Esophagus muscularis mucosa (tissue), 4 donors: ENCODE data around the gene EME1. TPM values are rescaled to one million over a fixed set of nuclear protein-coding genes. Genes with fewer than 3 reads are reported as not detected.

ENCODE experiments used
- DNase-seq: peaks from one replicate; pipeline ENCODE4 v3.0.0-alpha.2; 2017; ENCODE audit errors: extremely low spot score
- H3K27ac ChIP-seq, 4 donors: fragments of 200-600 bp; sonication (generic); replicated peaks in 1 of 4; 1 replicate in 3 of 4; 2 replicates in 1 of 4; pipeline ENCODE4 v1.5.1; 2016 to 2019; ENCODE audit warnings: mild to moderate bottlenecking in 1 of 4
- H3K27me3 ChIP-seq, 4 donors: fragments of 200-600 bp; sonication (generic); one replicate each; pipeline versions ENCODE4 v1.5.1 to v1.6.0; 2016 to 2019
- H3K36me3 ChIP-seq, 4 donors: fragments of 200-600 bp; sonication (generic); one replicate each; pipeline ENCODE4 v1.5.1; 2016 to 2019
- H3K4me1 ChIP-seq, 4 donors: fragments of 200-600 bp; sonication (generic); one replicate each; pipeline ENCODE4 v1.5.1; 2016 to 2019
- H3K4me3 ChIP-seq, 4 donors: fragments of 200-600 bp; sonication (generic); 1 replicate in 2 of 4; 2 replicates in 2 of 4; pipeline ENCODE4 v1.5.1; 2016 to 2019; ENCODE audit warnings: mild to moderate bottlenecking in 4 of 4, moderate library complexity in 1 of 4
- H3K9me3 ChIP-seq, 4 donors: fragments of 200-600 bp; sonication (generic); 1 replicate in 3 of 4; 2 replicates in 1 of 4; pipeline ENCODE4 v1.5.1; 2016 to 2019
- CTCF ChIP-seq, 3 experiments: fragments of 200-600 bp in 2 of 3; fragments of 450-650 bp in 1 of 3; sonication (generic) in 2 of 3; IDR thresholded peaks; one replicate each; pipeline ENCODE4 v1.5.1; 2017 to 2019; ENCODE audit warnings: antibody characterized with exemption in 3 of 3, mild to moderate bottlenecking in 2 of 3, moderate library complexity in 1 of 3
- EP300 ChIP-seq: sonication (generic); formaldehyde crosslinking; IDR thresholded peaks from one replicate; pipeline ENCODE4 v1.6.1; 2017; ENCODE audit warnings: antibody characterized with exemption
- POLR2A ChIP-seq: fragments of 450-650 bp; IDR thresholded peaks from one replicate; pipeline ENCODE4 v1.6.1; 2017; ENCODE audit warnings: antibody characterized with exemption, moderate library complexity, mild to moderate bottlenecking, low read depth
- POLR2AphosphoS5 ChIP-seq, 2 donors: sonication (generic); formaldehyde crosslinking; IDR thresholded peaks; one replicate each; pipeline ENCODE4 v1.6.1; 2017; ENCODE audit warnings: antibody characterized with exemption in 2 of 2
- WGBS: methylation state at CpG from one replicate; pipeline ENCODE4 v1.1.5; 2018; 5-methylcytosine and 5-hydroxymethylcytosine counted together
- intact Hi-C: fragments of 100-400 bp; cut with DNase I; formaldehyde crosslinking; loops from one replicate; pipeline ENCODE4 v1.15.1; 2023
- total RNA-seq, 4 donors: library from RNA; depleted of rRNA; stranded (reverse); fragments of >200 nt; gene quantifications; one replicate each; pipeline versions ENCODE4 v1.1.0 to v1.2.1, GENCODE V29; 2016

The EME1 gene
- total RNA-seq, 4 donors from 2014 or later, result not detected

DNA sequence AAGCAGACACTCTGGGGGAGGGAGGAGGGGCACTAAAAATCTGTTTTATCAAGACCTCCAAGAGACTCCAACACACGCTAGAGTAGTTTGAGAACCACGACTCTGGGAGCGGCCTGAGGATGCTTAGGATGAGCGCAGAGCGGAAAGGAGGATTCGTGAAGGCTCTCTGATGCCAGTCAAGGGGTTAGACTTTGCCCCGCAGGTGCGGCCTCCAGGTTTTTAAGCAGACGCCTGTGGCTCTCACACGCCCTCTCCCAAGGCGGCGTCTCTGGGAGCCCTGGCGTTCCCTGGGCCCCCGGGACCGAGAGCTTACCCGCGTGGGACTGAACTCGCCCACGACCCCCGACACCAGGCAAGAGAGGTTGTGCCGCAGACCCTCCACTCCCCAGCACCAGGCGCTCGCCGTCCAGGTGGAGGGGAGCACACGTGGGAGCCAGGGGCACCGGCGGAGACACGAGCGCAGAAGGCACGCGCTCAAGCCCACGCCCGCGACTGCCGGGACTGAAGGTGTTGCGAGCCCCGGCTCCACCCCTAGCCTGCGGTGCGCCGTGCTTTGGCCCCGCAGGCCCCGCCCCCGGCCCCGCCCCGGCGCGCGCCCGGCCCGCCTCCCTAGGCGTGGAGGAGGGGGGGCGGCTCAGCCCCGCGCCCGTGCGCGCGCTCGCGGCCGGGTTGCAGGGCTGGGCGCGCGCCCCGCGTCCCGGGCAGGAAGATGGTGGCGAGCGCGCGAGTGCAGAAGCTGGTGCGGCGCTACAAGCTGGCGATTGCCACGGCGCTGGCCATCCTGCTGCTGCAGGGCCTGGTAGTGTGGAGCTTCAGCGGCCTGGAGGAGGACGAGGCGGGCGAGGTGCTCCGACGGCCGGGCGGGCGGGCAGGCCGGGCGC is 27.4 kb upstream of the EME1 start, which contains the start of gene XYLT2:
XYLT2 (plus strand) TSS at position 695 of the 881 bp plus-strand sequence; CDS start at position 710, 15 bp downstream.
- no peaks in the 10 kb centered on the region for H3K36me3 ChIP-seq
- peak within 1 kb of the TSS; percentile 78 to 99 (median 82) for H3K4me3 ChIP-seq
- H3K9me3 ChIP-seq, result no peaks in the 10 kb centered on the region
- DNase-seq, result no peak
- H3K4me1 ChIP-seq, result peaks cover 25 to 37% (median 37%) of the 10 kb centered on the region in 4 donors
- no peak for TF ChIP-seq POLR2A
- peak; percentile 48 to 75 for TF ChIP-seq POLR2AphosphoS5 (IDR thresholded peaks at IDR 0.05)
- H3K27me3 ChIP-seq, result no peaks in the 10 kb centered on the region
- intact Hi-C loops, result no loop called here
- 0% methylated on average over 5 of the region's 87 CpGs for WGBS
- peak within 1 kb of the TSS; percentile 69 to 79 (median 73) for H3K27ac ChIP-seq

- WGBS, result 2% methylated on average over 36 of the region's 57 CpGs
- no peaks in the 10 kb centered on the region for H3K36me3 ChIP-seq
- DNase-seq, result no peak
Observed at GRCh38 chr17:50346313-50347116, 26.5 kb upstream of the EME1 start.

DNA sequence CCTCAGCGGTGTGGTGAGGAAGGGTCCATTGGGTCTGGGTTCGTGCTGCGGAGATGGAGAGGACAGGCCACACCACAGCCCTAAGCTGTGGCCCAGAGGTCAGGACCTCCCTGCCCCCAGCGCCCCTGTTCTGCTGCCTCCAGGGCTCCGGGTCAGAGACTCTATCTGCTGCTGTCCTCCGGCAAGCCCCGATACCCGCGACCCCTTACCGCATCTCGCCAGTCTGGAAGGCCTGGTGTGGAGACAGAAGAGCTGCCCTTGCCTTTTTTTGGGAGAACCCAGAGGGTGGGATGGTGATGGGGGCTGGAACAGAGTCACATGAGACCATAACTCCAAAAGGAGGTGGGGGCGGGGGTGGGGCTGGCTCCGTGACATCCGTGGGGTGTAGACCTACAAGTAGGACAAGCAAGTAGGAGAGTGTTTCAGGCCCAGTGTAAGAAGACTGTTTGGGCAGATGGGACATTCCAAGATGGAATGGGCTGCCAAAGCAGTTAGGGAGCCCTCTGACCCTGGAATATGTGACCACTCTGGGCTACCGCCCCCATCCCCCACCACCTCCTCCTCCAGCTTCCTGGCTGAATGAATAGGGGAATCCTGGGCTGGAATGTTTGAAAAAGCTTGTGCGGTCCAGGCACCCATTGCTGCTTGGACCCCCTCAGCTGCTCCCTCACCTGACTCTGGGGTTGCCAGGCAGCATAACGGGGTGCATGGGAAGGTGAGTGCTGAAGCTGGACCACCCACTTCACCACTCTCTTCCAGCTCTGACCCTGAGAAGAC is 25.7 kb upstream of the EME1 start:
- WGBS, result 35% methylated on average over 7 of the region's 17 CpGs
- peak overlapping the region; percentile 78 to 99 (median 82) for H3K4me3 ChIP-seq
- H3K36me3 ChIP-seq, result peaks cover 0 to under 1% (median 0%) of the 10 kb centered on the region in 4 donors
- DNase-seq, result no peak
- H3K27ac ChIP-seq, result peak overlapping the region; percentile 20 to 74 (median 70)
- intact Hi-C loops, result no loop called here
- TF ChIP-seq EP300, result no peak
- no peak for TF ChIP-seq CTCF (IDR thresholded peaks at IDR 0.05)
- TF ChIP-seq POLR2A, result no peak
- no peak for TF ChIP-seq POLR2AphosphoS5 (IDR thresholded peaks at IDR 0.05)
- H3K9me3 ChIP-seq, result no peaks in the 10 kb centered on the region
- no peaks in the 10 kb centered on the region for H3K27me3 ChIP-seq
- peaks cover 25 to 46% (median 45%) of the 10 kb centered on the region in 4 donors for H3K4me1 ChIP-seq

More at GRCh38 chr17:50346313-50347116, 26.5 kb upstream of the EME1 start:
- intact Hi-C loops, result no loop called here
- TF ChIP-seq CTCF (IDR thresholded peaks at IDR 0.05) (no peak), POLR2AphosphoS5 (IDR thresholded peaks at IDR 0.05) (peak in 1 of 2 donors; percentile 4)
- Histone ChIP-seq H3K27ac (peak overlapping the region; percentile 69 to 79 (median 73)), H3K4me3 (peak overlapping the region; percentile 78 to 99 (median 82)), H3K9me3 (no peaks in the 10 kb centered on the region), H3K4me1 (peaks cover 25 to 38% (median 37%) of the 10 kb centered on the region in 4 donors), H3K27me3 (no peaks in the 10 kb centered on the region)

DNA sequence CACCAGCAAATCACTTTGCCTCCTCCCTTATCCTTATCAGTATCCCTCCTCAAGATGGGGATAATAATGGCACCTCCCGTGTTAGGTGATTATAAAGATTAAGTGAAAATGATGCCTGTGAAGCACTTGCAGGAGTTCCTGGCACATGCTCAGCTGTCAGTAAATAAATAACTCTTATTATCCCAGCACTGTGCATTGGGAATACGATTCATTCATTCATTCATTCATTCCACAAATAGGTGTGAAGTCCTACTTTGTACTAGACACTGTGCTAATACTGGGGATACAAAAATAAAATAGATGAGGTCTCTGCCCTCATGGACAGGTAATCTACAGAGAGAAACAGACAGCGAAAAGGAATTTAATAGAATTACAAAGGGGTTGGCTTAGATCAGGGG is 25.1 kb upstream of the EME1 start:
- H3K27me3 ChIP-seq, result no peaks in the 10 kb centered on the region
- H3K4me3 ChIP-seq, result no peak overlapping the region
- WGBS, result 72% methylated on average over 3 of the region's 3 CpGs
- peaks cover 0 to 7% (median 0%) of the 10 kb centered on the region in 4 donors for H3K36me3 ChIP-seq
- TF ChIP-seq POLR2A (no peak), POLR2AphosphoS5 (IDR thresholded peaks at IDR 0.05) (no peak), EP300 (no peak), CTCF (IDR thresholded peaks at IDR 0.05) (no peak)
- no peaks in the 10 kb centered on the region for H3K9me3 ChIP-seq
- no peak for DNase-seq
- H3K27ac ChIP-seq, result no peak overlapping the region
- H3K4me1 ChIP-seq, result peaks cover 25 to 52% (median 50%) of the 10 kb centered on the region in 4 donors
- intact Hi-C loops, result no loop called here
